ENCODE measurements around the gene GPR142. TPM values are rescaled to one million over a fixed set of nuclear protein-coding genes. Genes with fewer than 3 reads are reported as not detected.

The GPR142 gene, protein sequence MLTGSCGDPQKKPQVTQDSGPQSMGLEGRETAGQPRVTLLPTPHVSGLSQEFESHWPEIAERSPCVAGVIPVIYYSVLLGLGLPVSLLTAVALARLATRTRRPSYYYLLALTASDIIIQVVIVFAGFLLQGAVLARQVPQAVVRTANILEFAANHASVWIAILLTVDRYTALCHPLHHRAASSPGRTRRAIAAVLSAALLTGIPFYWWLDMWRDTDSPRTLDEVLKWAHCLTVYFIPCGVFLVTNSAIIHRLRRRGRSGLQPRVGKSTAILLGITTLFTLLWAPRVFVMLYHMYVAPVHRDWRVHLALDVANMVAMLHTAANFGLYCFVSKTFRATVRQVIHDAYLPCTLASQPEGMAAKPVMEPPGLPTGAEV
- polyA plus RNA-seq (ENCODE audit: insufficient read length) = 0.44 TPM

DNA sequence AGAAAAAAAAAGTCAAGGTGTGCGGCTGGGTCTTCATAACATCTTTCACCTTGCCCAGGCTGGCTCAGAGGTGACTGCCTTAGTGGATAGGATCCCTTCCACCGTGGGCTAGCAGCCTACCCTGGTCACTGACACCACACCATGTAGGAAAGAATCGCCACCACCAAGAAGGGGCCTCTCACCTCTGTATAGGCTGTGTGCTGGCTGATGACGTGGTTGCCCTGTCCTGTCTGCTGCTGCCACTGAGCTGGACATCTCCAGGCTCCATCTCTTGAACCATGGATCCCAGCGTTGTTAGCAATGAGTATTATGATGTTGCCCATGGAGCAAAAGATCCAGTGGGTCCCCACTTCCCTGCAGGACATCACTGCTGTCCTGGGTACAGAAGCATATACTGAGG is at the start of gene GPR142:
GPR142 (plus strand) TSS at position 301 of the 400 bp plus-strand sequence. CDS start 2,035 bp downstream, outside the sequence.
- DNase-seq = no peak

DNA sequence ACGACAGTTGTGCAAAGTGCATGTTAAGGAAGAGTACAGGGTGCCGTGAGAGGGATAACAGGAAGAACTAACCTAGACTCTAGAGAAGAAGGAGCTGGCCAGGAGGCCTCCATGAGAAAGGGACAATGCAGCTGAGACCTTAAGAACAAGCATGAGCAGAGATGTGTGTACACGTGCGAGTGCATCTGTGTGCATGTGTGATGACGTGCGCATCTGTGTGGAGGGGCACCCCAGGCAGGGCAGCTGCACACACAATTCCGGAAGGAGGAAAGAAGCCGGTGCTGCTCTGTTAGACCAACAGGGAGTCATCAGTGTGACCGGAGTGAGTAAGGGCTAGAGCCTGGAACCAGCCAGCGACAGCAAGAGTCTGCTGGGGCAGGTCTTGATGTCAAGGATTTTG is 48.9 kb upstream of the GPR142 start:
- no peak for DNase-seq

DNA sequence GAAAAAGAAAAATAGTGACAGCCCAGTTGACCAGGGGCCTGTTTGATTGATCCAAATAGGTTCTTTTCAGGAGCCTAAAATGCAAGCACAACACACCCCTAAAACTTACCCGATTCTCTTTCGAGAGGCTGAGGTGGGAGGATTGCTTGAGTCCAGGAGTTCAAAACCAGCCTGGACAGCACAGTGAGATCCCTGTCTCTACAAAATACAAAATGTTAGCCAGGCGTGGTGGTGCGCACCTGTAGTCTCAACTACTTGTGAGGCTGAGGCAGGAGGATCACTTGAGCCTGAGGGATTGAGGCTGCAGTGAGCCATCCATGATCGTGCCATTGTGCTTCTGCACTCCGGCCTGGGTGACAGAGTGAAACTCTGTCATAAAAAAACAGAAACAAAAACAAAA is 42.8 kb upstream of the GPR142 start:
- DNase-seq = no peak

DNA sequence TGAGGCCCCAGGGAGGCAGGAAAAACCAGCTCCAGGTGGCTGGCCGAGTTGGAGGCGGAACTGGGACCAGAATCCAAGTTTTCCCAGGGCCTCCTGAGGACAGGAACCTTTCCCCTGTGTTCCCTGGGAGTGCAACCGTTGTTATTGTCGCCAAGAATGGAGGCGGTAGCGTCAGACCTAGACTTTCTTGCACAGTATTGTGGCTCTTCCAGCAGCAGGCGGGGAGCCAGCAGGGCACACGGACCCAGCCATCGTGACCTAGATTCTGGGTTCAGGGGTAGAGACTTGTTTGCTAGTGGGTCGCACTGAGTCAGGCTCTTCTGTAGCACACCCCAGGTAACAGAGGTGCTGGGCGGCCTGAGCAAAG is 41.9 kb upstream of the GPR142 start:
- no peak for DNase-seq

DNA sequence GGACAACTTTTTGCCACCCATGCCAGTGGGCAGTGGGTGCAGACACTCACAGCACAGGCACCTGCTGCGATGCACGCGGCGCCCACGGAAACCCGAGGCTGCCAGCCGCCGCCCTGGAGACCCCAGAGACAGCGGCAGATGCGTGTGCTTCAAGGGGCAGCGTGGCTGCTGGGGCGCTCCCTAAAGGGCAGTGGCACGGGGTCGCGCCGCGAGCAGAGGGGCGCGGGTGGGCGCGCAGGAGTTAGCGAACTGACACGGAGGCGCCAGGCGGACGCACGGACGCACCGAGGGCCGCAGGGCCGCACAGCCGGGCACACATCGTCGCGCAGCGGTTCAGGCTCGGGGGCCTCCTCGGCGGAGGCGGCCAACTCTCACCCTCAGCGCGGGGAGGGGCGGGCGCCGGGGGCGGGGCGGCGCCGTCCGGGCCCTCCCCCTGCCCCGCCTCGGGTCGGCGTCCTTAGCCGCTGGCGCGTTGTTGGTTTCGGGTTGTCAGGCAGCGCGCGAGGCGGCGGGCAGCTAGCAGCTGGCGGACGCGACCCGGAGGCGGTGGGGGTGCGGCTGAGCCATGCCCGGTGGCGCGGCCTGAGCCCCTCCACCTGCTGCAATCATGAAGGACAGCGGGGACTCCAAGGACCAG is 41.4 kb upstream of the GPR142 start, which contains the start of gene KIF19:
KIF19 (plus strand) TSS at position 484 of the 637 bp plus-strand sequence; CDS start at position 608, 124 bp downstream.
- DNase-seq = peak; percentile 28

DNA sequence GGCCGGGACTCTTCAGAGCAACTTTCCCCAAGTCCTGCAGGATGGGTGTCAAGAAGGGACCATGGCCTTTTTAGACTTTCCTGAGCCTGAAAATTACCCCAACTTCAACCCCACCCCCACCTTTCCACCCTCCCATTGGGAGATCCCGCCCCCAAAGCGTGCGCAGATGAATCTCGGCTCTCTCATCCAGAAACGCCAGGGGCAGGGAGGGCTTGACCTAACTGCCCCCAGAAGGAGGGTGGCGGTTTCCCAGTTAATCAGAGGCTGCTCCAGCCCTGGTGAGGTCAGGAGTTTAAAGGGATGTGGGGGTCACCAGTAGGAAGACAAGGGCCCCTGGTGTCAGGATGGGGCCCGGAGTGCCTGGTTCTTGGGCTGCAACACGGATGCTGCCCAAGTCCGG is 40.8 kb upstream of the GPR142 start:
- no peak for DNase-seq

DNA sequence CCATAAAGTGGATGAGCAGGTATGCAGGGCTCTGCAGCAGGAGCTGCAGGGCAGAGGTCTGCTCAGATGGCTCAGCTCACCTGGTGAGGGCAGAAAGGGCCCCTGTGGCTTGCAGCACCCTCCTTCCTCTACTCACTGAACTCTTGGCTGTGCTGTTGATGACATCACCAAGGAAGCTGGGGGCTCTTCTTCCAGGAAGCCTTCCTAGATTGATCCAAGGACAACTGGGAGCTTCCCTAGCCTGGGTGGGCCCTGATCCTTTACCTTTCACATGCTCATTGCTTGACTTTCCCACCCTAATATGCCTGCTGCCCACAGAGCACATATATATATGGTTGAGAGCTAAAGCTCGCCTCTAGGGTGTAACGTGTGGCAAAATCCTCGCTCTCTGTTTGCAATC is 38.8 kb upstream of the GPR142 start:
- DNase-seq = no peak

DNA sequence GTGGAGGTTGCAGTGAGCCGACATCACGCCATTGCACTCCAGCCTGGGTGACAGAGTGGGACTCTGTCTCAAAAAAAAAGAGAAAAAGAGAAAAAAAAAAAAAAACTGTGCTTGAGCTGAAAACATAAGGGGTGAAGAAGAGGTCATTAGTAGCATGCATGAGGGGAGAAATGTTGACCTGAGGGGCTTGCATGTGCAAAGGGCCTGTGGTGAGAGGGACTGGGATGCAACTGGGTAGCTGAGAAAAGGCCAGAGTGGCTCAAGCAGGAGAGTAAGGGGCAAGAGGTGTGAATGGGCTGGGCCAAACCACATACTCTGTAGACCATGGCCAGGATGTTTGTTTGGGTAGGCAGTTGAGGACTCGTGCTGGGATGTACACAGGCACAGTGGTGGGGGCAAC is 37.9 kb upstream of the GPR142 start:
- no peak for DNase-seq

DNA sequence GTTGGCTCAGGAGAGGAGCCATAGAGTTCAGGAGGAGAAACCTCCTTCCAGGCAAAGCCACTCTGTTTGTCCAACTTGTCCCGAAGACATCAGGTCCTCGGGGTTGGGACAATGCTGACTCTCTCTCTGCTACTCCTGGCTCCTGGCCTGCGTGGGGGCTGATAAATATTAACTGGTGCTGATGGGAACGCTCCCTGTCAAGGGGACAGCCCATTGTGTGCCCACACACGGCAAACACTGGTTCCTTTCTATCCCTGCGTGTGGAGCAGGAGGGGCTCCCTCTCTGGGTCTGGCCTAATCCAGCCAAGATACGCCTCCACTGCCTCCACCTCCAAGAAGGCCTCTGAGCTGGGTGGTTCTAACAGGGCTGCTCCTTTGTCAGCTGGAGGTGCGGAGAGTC is 36.9 kb upstream of the GPR142 start:
- DNase-seq = no peak

DNA sequence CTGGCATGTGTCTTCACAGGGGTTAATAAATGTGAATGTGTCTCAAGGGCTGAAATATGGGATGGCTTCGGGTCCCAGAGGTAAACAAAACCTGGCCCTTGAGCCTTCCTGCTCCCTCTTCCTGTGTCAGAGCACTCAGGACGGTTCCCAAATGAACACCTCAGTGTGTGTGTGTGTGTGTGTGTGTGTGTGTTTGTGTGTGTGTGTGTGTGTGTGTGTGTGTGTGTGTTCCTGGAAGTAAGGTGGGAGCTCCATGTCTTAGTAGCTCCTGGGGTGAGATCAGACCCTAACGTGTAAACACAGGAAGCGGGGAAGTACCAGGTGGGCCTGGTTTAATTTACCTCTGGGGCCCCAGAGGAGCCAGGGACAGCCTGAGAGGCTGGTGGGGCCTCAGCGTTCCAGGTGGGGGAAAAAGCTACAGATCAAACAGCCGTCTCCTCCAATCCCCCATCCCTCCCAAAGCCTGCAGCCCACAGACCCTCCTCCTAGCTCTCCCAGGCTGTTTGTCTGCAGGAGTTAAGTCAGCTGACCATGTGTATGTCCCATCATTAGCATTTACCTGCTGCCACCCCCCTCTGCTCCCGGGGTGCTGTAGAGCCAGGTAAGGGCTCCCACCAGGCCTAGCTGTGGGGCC is 35.2 kb upstream of the GPR142 start:
- no peak for DNase-seq

DNA sequence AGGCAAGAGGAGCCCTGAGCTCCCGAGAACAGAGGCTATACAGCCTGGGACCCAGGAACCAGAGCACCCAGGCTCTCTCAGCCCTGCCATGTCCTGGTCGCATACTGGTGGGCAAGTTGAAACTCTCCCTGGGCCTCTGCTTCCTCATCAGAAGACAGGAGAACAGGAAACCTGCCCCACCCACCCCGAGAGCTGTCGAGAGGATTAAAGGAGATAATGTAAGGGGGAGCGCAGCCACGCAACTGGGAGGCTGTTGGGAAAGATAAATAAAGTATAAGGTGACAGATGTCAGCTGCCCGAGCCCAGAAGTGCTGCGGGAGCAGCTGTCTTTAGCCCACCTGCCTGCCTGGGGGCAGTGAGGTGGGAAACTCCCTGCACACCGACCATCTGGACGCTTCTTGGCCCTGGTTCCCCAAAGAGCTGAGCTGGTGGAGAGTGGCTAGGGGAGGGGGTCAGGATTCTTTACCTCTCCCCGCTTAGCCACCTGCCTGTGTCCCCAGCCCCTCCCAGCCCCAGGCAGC is 34.5 kb upstream of the GPR142 start:
- no peak for DNase-seq

DNA sequence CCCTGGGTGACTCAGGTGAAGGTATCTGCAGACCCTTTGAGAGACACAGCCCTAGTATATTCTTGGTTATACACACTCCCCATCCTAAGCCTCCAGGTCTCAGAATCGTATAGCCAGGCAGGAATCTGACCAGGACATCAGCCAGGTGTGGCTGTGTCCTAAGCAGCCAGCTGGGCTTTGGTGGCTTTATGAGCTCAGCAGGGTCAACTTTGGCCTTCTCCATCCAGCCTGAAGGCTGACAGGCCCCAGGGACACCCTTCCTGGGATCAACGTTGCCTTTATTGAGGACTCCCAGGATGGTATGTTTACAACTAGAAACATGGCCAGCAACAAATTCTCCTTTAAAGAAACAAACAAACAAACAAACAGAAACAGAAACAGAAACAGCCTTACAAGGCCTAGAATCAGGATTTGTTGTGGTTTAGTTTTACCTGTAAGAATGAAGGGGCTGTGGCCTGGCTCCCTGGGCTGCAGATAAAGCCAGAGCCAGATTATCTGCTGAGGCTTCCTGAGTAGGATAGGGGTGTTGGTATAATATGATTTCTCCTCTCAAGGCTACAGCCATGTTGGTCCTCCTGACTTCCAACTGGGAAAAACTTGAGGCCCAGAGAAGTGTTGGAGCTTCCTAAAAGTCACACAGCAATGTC is 32.8 kb upstream of the GPR142 start:
- no peak for DNase-seq

DNA sequence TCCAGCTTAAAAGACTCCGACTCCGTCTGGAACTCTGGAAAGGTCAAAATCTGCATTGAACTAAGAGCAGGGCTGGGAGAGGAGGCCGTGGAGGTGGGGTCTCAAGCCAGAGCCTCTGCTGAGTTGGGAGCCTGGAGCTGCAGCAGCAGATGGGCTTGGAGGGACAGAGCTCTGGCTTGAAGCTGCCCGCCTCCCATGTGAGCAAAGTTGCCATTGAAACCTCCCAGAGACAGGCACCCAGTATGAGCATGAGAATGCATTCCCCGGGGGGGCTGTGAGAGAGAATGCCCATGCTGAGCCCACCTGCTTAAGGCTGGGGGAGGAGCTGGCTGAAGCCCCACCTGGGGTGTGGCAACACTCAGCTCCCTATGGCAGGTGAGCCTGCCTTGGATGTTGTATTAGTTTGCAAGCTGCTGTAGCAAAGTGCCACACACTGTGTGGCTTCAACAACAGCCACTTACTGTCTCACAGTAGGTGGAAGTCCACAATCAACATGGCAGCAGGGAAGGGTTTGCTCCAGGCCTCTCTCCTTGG is 31.7 kb upstream of the GPR142 start:
- DNase-seq = no peak

DNA sequence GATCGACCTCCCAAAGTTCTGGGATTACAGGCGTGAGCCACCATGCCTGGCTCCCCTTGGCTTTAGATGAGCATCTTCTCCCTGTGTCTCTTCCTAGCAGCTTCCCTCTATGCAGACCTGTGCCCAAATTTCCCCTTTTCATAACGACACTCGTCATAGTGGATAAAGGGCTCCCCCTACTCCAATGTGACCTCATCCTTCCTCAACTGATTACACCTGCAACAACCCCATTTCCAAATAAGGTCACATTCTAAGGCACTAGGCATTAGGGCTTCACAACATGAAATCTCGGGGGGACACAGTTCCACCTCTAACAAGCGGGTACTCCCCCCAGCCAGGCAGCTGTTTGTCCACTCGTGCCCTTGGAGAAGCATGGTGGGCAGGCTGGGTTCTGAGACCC is 31.0 kb upstream of the GPR142 start:
- DNase-seq = no peak

DNA sequence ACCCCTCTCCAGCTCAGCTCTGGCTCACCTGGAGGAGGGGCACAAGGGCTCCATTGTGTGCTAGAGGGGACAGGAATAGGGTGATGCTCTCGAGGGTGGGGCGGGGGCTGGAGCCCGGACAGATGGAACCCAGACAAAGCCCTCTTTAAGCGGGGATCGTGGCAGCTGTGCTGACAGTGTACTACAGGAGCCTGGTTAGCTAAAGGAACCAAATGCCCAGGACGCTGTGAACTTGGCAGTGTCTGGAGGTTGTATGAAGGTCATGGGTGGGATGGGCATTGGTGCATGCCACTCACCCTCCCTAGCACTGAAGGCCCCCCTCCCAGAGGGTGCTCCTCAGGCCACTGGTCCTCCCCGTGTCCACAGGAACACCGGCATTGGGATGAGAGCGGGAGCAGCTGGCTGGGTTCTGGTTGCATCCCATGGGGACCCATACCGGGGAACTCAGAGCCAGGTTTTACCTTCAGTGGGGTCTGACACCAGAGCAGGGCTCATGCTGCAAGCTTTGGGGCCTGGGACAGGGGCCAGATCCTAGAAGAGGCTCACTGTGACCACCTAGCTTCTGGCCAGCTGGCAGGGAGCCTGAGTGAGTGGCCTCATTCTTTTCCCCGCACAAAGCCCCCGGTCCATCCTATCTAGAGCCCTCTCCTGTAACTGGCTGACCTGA is 29.3 kb upstream of the GPR142 start:
- DNase-seq = no peak

DNA sequence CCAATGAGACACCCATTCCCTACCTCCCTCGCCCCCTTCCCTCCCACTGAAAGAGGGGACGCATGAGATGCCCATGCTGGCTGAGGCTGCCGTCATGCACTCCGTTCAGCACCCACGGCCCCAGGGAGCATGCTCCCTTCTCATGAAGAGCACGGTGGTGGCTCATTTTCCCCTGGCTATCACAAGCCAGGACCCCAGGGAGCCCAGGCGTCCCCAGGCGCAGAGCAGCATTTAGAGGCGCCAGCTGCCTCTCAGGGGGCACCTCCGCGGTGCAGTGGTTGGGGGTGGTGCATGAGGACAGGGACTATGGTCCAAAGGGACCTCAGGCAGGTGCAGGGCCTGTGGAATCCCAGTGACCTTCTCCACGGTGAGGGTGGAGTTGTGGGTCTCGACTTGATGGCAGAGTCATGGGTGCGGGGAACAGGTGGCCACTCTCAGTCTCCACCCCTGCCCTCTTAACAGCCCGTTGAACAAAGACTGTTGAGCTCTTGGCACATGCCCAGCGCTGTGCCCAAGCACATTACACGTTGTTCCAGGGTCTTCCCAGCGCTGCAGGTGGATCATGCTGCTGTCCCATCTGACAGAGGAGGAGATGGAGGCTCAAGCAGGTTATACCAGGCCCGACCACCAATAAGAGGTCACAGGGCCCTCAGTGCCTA is 27.6 kb upstream of the GPR142 start:
- DNase-seq = no peak

DNA sequence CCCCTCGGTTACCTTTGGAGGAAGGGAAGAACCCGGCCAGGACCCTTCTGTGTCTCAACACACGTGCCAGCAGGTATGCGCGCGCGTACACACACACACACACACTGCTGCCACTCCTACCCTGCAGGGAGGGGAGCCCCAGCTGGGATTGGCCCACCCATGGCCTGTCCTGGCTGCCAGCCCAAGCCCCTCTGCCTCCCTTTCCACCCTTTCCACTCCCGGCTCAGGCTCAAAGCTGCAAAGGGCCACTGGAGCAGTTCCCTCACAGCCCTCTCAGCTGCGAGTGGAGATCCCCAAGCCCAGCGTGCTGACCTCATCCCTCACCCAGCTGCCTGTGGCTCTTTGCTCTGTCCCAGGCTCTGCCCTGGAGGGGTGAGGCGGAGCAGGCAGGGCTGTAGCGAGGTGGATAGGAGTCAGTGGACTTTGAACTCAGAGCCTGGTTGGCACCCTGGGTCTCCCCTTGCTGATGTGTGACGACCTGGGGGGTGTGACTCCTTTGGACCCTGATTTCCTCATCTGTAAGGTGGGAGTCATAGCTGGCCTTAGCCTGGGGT is 26.8 kb upstream of the GPR142 start:
- no peak for DNase-seq

DNA sequence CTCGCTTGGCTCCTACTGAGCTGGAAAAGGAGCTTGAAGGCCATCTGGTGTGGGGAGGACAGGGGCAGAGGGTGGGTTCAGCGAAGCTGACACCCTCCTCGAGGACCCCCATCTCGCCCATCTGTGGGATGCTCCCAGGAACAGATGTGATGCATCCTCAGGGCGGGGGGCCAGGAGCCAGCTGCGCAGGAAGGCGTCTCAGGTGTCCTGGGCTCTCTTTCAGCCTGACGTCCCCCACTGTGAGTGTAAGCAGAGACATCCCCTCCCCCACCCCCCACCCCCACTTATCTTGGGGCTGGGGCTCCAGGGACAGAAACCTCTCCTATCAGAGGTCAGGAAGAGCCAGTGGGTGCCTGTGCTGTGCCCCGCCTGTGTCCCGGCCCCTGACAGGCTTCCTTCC is 25.1 kb upstream of the GPR142 start:
- DNase-seq = no peak

DNA sequence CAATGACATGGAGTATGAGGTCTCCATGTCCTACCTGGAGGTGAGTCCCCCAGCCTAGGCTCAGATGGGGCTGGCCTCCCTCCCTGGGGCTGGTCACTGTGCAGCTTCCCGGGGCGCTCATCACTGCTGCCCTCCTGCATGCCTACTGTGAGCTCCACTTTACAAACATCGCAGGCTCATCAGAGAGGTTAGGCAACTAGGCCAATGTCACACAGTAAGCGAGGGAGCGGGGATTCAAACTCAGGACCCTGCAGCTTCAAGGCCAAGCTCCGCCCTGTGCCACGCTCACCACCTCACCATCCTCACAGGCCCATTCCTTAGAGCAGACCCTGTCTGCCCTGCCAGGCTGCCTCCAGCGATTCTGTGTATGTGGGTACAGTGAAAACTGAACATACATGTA is 24.2 kb upstream of the GPR142 start:
- no peak for DNase-seq

DNA sequence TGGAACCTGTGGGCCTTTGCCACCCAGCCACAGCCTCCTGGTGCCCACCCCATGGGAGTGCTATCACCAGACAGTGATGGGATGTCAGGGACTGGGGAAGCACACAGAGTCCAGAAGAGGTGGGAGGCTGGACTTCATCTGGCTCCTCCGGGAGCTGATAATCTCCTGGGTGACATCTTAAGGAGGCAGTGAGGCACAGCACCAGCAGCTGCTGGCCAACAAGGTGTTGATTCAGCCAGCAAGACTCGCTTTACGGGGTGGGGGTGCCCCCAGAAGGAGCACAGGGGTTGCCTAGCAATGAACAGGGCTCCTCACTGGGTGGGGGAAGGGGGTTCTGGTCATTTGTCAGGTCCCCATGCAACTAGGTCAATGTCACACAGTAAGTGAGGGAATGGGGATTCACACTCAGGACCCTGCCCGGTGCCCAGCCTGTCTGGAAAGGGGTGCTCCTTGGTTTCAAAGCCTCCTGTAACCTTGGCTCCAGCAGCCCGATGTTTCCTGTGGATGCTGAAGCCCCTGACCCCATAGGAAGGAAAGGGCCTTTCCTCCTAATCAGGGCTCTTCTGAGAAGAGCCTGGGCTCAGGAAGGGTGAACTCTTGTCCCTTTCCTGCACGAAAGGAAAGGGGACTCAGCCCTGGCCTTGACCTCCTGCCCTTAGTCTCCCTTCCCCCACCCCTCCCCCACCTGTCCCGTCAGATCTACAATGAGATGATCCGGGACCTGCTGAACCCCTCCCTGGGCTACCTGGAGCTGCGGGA is 23.6 kb upstream of the GPR142 start:
- no peak for DNase-seq

DNA sequence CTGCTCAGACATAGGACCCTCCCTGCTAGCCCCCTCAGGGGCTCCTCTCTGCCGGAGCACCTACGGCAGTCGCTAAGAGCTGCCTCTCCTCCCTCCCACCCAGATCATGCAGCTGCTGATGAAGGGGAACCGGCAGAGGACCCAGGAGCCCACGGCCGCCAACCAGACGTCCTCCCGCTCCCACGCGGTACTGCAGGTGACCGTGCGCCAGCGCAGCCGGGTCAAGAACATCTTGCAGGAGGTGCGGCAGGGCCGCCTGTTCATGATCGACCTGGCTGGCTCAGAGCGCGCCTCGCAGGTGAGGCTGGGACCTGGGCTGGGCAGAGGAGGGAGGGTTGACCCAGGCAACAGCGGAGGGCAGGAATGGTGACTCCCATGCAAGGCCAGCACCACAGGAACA is 22.6 kb upstream of the GPR142 start:
- no peak for DNase-seq
